K562 (cell line): ENCODE data around the gene ZBTB32. TPM values are rescaled to one million over a fixed set of nuclear protein-coding genes. Genes with fewer than 3 reads are reported as not detected.

ENCODE experiments used
- FOXK1 ChIP-seq: sonication (generic); formaldehyde crosslinking; IDR thresholded peaks from 2 replicates; pipeline ENCODE4 v1.8.0; 2022; ENCODE audit warnings: missing genetic modification reagents, mild to moderate bottlenecking, borderline replicate concordance
- HMBOX1 ChIP-seq: sonication (generic); IDR thresholded peaks from 2 replicates; pipeline ENCODE4 v1.6.1; 2016
- KAT7 ChIP-seq: sonication (generic); formaldehyde crosslinking; IDR thresholded peaks from 2 replicates; pipeline ENCODE4 v1.8.0; 2022; ENCODE audit warnings: missing genetic modification reagents, mild to moderate bottlenecking, borderline replicate concordance
- MTF1 ChIP-seq: fragments of 250-450 bp; sonication (Bioruptor Pico); IDR thresholded peaks from 2 replicates; pipeline ENCODE4 v1.9.0; 2021; ENCODE audit warnings: moderate library complexity, mild to moderate bottlenecking, inconsistent platforms, borderline replicate concordance
- PRMT5 ChIP-seq: sonication (generic); formaldehyde crosslinking; IDR thresholded peaks from 2 replicates; pipeline ENCODE4 v1.5.0; 2020; ENCODE audit warnings: missing genetic modification reagents
- SMAD1 ChIP-seq: fragments of 150-350 bp; IDR thresholded peaks from 2 replicates; pipeline ENCODE4 v1.6.1; 2014; ENCODE audit warnings: low read length, low read depth; ENCODE audit not compliant: partially characterized antibody
- SPI1 ChIP-seq: IDR thresholded peaks from 2 replicates; pipeline ENCODE4 v1.6.1; 2011; ENCODE audit warnings: low read depth, low read length, control low read depth, borderline replicate concordance
- ZNF318 ChIP-seq, 2 experiments: fragments of 450-650 bp; IDR thresholded peaks; 2 replicates each; pipeline ENCODE4 v1.6.1; 2016; ENCODE audit warnings: mild to moderate bottlenecking in 2 of 2, borderline replicate concordance in 1 of 2, low read depth in 1 of 2, moderate library complexity in 1 of 2
- polyA plus RNA-seq, 8 experiments: library from polyadenylated mRNA; depleted of rRNA in 4 of 8; stranded (reverse) in 5 of 8; unstranded in 3 of 8; fragments of >200 nt; fragmentation: Nextera tagmentation in 2 of 8; fragmentation: Illumina TruSeq in 1 of 8; extraction: Ambion mirVana in 2 of 8; extraction: Trizol in 1 of 8; gene quantifications; 2 replicates each; pipeline versions ENCODE4 v1.2.1 to v1.2.3, GENCODE V29; 2011 to 2014; ENCODE audit warnings: inconsistent platforms in 1 of 8, missing spikeins in 1 of 8
- total RNA-seq, 7 experiments: library from RNA; depleted of rRNA in 6 of 7; stranded (reverse); fragments of >200 nt in 6 of 7; fragmentation: Illumina TruSeq in 2 of 7; extraction: Trizol in 2 of 7; gene quantifications; 2 replicates each; pipeline versions ENCODE4 v1.2.1 to v1.2.3, GENCODE V29; 2011 to 2021; ENCODE audit warnings: low replicate concordance in 1 of 7
- TF ChIP-seq, protein P1 (sequence below): IDR thresholded peaks from 3 replicates; pipeline ENCODE4 v1.6.1; 2011; ENCODE audit warnings: borderline replicate concordance, mild to moderate bottlenecking, moderate library complexity; ENCODE audit not compliant: insufficient read length; ENCODE audit errors: extremely low read depth
- TF ChIP-seq, protein P2 (sequence below): sonication (generic); formaldehyde crosslinking; IDR thresholded peaks from 2 replicates; pipeline ENCODE4 v1.8.0; 2022; ENCODE audit warnings: mild to moderate bottlenecking, missing genetic modification reagents

Gene ZBTB32
- total and polyA plus RNA-seq, 9 of the 15 experiments (the other 6 are each of a cell fraction or from before 2014, with no cell fraction given) = 0.20 TPM; not detected in 8

- TF ChIP-seq, protein P1, sequence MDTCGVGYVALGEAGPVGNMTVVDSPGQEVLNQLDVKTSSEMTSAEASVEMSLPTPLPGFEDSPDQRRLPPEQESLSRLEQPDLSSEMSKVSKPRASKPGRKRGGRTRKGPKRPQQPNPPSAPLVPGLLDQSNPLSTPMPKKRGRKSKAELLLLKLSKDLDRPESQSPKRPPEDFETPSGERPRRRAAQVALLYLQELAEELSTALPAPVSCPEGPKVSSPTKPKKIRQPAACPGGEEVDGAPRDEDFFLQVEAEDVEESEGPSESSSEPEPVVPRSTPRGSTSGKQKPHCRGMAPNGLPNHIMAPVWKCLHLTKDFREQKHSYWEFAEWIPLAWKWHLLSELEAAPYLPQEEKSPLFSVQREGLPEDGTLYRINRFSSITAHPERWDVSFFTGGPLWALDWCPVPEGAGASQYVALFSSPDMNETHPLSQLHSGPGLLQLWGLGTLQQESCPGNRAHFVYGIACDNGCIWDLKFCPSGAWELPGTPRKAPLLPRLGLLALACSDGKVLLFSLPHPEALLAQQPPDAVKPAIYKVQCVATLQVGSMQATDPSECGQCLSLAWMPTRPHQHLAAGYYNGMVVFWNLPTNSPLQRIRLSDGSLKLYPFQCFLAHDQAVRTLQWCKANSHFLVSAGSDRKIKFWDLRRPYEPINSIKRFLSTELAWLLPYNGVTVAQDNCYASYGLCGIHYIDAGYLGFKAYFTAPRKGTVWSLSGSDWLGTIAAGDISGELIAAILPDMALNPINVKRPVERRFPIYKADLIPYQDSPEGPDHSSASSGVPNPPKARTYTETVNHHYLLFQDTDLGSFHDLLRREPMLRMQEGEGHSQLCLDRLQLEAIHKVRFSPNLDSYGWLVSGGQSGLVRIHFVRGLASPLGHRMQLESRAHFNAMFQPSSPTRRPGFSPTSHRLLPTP = no peak
- TF ChIP-seq PRMT5 (no peak), FOXK1 (no peak), HMBOX1 (peak; percentile 89), SMAD1 (no peak), SPI1 (no peak), MTF1 (CRISPR knock-in tag) (no peak), ZNF318 (IDR thresholded peaks at IDR 0.05; ENCODE audit: borderline replicate concordance in 1 of 2, low read depth in 1 of 2) (no peak), KAT7 (CRISPR knock-in tag) (peak; percentile 84; the same call in 1 of the 2 replicates)
- TF ChIP-seq, protein P2, sequence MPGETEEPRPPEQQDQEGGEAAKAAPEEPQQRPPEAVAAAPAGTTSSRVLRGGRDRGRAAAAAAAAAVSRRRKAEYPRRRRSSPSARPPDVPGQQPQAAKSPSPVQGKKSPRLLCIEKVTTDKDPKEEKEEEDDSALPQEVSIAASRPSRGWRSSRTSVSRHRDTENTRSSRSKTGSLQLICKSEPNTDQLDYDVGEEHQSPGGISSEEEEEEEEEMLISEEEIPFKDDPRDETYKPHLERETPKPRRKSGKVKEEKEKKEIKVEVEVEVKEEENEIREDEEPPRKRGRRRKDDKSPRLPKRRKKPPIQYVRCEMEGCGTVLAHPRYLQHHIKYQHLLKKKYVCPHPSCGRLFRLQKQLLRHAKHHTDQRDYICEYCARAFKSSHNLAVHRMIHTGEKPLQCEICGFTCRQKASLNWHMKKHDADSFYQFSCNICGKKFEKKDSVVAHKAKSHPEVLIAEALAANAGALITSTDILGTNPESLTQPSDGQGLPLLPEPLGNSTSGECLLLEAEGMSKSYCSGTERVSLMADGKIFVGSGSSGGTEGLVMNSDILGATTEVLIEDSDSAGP (CRISPR knock-in tag) = peak; percentile 23; the same call in 1 of the 2 replicates
Measured at GRCh38 chr19:35716801-35717664, 12.7 kb downstream of the ZBTB32 start (continued).
